ENCODE measurements around the gene PXDC1. TPM values are rescaled to one million over a fixed set of nuclear protein-coding genes. Genes with fewer than 3 reads are reported as not detected.
"Not testable (repeated sequence)": the region's sequence is repeated elsewhere in the genome, so short reads cannot be mapped to it uniquely, and the experiment has no call there.

PXDC1 gene
- total RNA-seq, 2 experiments from 2014 or later = 0.47 TPM; not detected in 1

- CTCF ChIA-PET = interaction anchor here (2.6 kb wide), 1 partner anchor 9 kb away, joined by 10 read pairs; no protein-coding TSS in a partner anchor
- DNase-seq = no peak
- Mint-ChIP-seq H3K4me1 (no peaks in the 10 kb centered on the region), H3K36me3 (no peaks in the 10 kb centered on the region), H3K4me3 (no peak overlapping the region), H3K9me3 (ENCODE audit: low read depth) (no peaks in the 10 kb centered on the region), H3K27me3 (peaks cover 5% of the 10 kb centered on the region), H3K27ac (no peak overlapping the region)
- no peak for ATAC-seq
Measured at GRCh38 chr6:3722785-3723184, 28.7 kb downstream of the PXDC1 start.

DNA sequence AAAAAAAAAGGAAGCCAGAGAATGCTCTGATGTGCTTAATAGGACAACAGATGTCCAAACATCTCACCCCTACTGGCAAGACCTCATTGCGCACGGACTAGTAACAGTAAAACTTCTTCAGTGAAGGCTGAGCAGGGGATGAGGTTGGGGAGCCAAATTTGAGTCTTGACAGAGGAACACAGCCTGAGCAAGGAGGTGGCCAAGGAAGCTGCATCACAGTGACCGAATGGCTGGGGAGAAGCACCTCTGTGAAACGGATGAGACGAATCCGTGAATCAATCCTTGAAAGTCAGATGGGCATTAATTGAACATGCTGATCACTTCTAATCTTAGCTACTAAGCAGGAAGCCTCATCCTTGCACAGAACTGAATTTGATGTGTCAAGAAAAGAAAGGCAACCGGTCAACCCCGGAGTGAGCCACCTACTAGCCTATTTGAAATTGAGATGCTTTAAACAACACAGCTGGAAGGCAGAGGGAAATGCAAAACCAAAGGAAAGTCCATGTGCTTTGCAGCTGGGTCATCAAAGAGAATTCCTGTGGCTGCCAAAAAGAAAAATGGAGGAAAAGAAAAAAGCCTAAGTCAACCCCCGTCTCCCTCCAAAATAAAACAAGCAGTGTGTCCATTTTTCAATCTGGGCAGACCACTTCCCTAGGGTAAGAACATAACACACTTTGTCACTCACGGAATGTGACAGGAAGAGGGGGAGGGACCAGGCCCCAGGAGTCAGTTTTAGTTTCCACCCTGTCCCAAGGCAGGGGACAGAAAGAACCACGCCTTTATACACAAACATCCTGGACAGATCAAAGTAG lies 29.5 kb downstream of the PXDC1 start:
- Mint-ChIP-seq H3K4me1 (no peaks in the 10 kb centered on the region), H3K27me3 (peaks cover 5% of the 10 kb centered on the region), H3K9me3 (ENCODE audit: low read depth) (no peaks in the 10 kb centered on the region), H3K36me3 (no peaks in the 10 kb centered on the region), H3K27ac (no peak overlapping the region), H3K4me3 (no peak overlapping the region)
- CTCF ChIA-PET = interaction anchor here (2.6 kb wide), 1 partner anchor 10 kb away, joined by 10 read pairs; no protein-coding TSS in a partner anchor
- ATAC-seq (no peak), DNase-seq (no peak)

DNA sequence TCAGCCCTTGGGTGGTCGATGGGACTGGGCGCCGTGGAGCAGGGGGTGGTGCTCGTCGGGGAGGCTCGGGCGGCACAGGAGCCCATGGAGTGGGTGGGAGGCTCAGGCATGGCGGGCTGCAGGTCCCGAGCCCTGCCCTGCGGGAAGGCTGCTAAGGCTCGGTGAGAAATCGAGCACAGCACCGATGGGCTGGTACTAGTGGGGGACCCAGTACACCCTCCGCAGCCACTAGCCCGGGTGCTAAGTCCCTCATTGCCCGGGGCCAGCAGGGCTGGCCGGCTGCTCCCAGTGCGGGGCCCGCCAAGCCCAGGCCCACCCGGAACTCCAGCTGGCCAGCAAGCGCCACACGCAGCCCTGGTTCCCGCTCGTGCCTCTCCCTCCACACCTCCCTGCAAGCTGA lies 30.7 kb downstream of the PXDC1 start:
- H3K9me3 Mint-ChIP-seq (ENCODE audit: low read depth); H3K4me3 Mint-ChIP-seq; DNase-seq; H3K27ac Mint-ChIP-seq; H3K36me3 Mint-ChIP-seq; H3K4me1 Mint-ChIP-seq; CTCF ChIA-PET; H3K27me3 Mint-ChIP-seq; ATAC-seq: not testable (repeated sequence)

- CTCF ChIA-PET = interaction anchor here (1.5 kb wide), 1 partner anchor 12 kb away, joined by 6 read pairs; no protein-coding TSS in a partner anchor
- Mint-ChIP-seq H3K9me3 (ENCODE audit: low read depth) (no peaks in the 10 kb centered on the region), H3K4me1 (no peaks in the 10 kb centered on the region), H3K4me3 (no peak overlapping the region), H3K27ac (no peak overlapping the region), H3K36me3 (no peaks in the 10 kb centered on the region), H3K27me3 (peaks cover 5% of the 10 kb centered on the region)
- DNase-seq (no peak), ATAC-seq (no peak)
Measured at GRCh38 chr6:3719462-3720308, 31.8 kb downstream of the PXDC1 start.

- no peaks in the 10 kb centered on the region for H3K9me3 Mint-ChIP-seq (ENCODE audit: low read depth)
- no peak overlapping the region for H3K27ac Mint-ChIP-seq
- H3K36me3 Mint-ChIP-seq = no peaks in the 10 kb centered on the region
- no peaks in the 10 kb centered on the region for H3K4me1 Mint-ChIP-seq
- H3K4me3 Mint-ChIP-seq = no peak overlapping the region
- no peak for ATAC-seq
- peaks cover 5% of the 10 kb centered on the region for H3K27me3 Mint-ChIP-seq
- CTCF ChIA-PET = no interaction called here
- DNase-seq = no peak
Measured at GRCh38 chr6:3718407-3718806, 33.1 kb downstream of the PXDC1 start.

GRCh38 chr6:3715285-3715684 lies 36.2 kb downstream of the PXDC1 start:
- H3K27me3 Mint-ChIP-seq = peaks cover 5% of the 10 kb centered on the region
- H3K4me1 Mint-ChIP-seq = no peaks in the 10 kb centered on the region
- DNase-seq (no peak), ATAC-seq (no peak)
- CTCF ChIA-PET = interaction anchor here (1.0 kb wide), 1 partner anchor 17 kb away, joined by 6 read pairs; no protein-coding TSS in a partner anchor
- no peak overlapping the region for H3K27ac Mint-ChIP-seq
- H3K36me3 Mint-ChIP-seq = no peaks in the 10 kb centered on the region
- H3K4me3 Mint-ChIP-seq = no peak overlapping the region
- no peaks in the 10 kb centered on the region for H3K9me3 Mint-ChIP-seq (ENCODE audit: low read depth)

DNA sequence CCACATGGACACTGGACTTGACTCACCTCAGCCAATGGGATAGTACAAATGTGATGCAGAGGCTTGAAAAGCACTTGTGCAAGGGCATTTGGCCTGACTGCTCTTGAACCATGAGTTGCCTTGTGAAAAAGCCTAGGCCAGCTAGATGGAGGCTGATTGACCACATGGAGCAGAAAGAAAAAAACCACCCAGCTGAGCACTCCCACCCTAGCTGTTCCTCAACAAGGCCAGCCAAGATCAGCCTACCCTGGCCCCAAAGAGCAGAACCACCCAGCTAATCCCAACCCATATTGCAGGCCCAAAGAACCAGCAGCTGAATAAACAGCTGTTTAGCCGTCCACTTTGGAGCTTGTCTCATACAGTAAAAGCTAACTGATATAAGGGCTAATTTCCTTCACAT lies 36.7 kb downstream of the PXDC1 start:
- Mint-ChIP-seq H3K9me3 (ENCODE audit: low read depth) (no peaks in the 10 kb centered on the region), H3K27me3 (peaks cover 5% of the 10 kb centered on the region), H3K4me3 (no peak overlapping the region), H3K27ac (no peak overlapping the region), H3K4me1 (no peaks in the 10 kb centered on the region), H3K36me3 (no peaks in the 10 kb centered on the region)
- CTCF ChIA-PET = interaction anchor here (1.0 kb wide), 1 partner anchor 17 kb away, joined by 6 read pairs; no protein-coding TSS in a partner anchor
- DNase-seq (no peak), ATAC-seq (no peak)

GRCh38 chr6:3714111-3714510 lies 37.4 kb downstream of the PXDC1 start:
- DNase-seq = no peak
- Mint-ChIP-seq H3K27ac (no peak overlapping the region), H3K27me3 (peaks cover 5% of the 10 kb centered on the region), H3K4me3 (no peak overlapping the region), H3K9me3 (ENCODE audit: low read depth) (no peaks in the 10 kb centered on the region), H3K4me1 (no peaks in the 10 kb centered on the region), H3K36me3 (no peaks in the 10 kb centered on the region)
- ATAC-seq = no peak
- CTCF ChIA-PET = no interaction called here

DNA sequence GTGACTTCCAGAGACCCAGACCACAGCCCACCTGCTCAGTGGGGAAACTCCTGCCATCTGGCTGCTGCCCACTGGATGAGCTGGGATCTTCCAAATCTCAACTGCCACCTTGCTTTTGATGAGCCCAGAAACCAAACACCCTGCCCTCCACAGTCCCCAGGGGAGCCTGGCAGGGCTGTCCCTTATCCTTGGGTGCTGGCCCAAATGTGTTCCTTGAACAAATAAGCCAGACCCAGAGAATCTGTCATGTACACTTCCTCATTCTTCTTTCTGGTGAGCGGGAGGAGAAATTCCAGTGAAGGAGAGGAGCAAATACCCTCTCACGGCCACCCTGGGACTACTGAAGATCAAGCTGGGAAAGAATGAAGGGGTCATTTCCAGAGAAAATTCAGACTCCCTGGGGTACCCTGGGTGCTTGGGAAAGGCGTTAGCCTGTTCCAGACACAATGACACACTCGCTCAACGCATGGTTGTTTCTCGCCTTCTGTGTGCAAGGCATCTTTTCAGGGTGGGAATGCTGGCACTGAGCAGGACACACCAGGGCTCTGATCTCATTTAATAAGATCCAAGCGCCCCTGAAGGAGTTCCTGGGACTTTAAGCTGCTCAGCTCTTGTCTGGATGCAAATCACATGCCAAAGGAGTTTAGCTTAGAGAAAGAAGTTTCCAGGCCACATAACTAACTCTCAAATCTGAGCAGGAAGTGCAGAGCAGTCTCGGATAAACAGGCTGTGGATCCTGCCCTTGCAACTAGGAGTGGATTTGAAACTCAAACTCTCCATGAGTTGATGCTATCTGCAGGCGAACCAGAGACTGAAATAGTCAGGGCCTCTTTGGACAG lies 38.5 kb downstream of the PXDC1 start:
- Mint-ChIP-seq H3K4me1 (no peaks in the 10 kb centered on the region), H3K36me3 (no peaks in the 10 kb centered on the region), H3K27ac (no peak overlapping the region), H3K4me3 (no peak overlapping the region), H3K27me3 (no peaks in the 10 kb centered on the region), H3K9me3 (ENCODE audit: low read depth) (no peaks in the 10 kb centered on the region)
- ATAC-seq (no peak), DNase-seq (peak; percentile 28)
- CTCF ChIA-PET = no interaction called here

GRCh38 chr6:3711776-3712175 lies 39.7 kb downstream of the PXDC1 start:
- Mint-ChIP-seq H3K27ac (no peak overlapping the region), H3K36me3 (no peaks in the 10 kb centered on the region), H3K4me3 (no peak overlapping the region), H3K4me1 (no peaks in the 10 kb centered on the region), H3K27me3 (no peaks in the 10 kb centered on the region), H3K9me3 (ENCODE audit: low read depth) (no peaks in the 10 kb centered on the region)
- CTCF ChIA-PET = no interaction called here
- ATAC-seq (no peak), DNase-seq (peak; percentile 14)

DNA sequence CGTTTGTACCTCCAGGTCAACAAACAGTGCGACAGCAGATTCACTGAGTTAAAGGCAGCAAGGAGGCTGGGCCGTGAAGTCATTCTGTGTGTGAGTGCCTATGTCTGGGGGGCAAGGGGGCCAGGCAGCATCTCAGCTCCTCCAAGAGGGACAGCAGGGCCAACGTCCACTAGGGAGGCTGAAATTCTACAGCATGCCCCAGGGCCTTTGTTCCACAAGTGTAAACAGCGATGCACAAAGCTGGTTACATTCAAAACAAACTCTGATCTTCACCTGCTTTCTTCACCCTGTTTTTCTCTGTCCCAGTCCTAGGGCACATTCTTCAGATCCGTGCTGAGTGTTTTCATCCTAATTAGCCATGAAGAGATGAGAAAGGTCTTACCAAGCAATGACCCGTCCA lies 41.1 kb downstream of the PXDC1 start:
- H3K36me3 Mint-ChIP-seq = no peaks in the 10 kb centered on the region
- DNase-seq (peak; percentile 28), ATAC-seq (no peak)
- H3K4me1 Mint-ChIP-seq = no peaks in the 10 kb centered on the region
- no peaks in the 10 kb centered on the region for H3K9me3 Mint-ChIP-seq (ENCODE audit: low read depth)
- H3K27me3 Mint-ChIP-seq = peaks cover 3% of the 10 kb centered on the region
- H3K27ac Mint-ChIP-seq = no peak overlapping the region
- H3K4me3 Mint-ChIP-seq = no peak overlapping the region
- CTCF ChIA-PET = no interaction called here

DNA sequence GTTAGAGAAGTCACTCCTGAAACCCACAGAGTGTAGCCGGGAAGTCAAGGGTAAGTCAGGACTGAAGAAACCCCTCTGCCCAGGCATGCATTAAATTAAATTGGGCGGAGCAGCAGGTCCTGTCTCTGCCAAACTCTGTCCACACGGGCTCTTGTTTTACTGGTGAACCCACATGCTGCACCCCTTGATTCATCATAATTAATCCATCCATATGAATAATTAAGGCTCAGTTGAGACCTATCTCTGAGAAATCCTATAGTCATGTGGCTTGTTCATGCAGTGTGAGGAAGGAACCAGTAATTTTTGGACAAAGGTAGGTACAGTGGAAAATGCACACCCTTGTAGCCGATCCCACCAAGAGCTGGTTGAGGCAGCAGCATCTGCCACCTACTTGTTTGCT lies 43.0 kb downstream of the PXDC1 start:
- DNase-seq (no peak), ATAC-seq (no peak)
- H3K27ac Mint-ChIP-seq = no peak overlapping the region
- H3K4me3 Mint-ChIP-seq = no peak overlapping the region
- peaks cover 12% of the 10 kb centered on the region for H3K27me3 Mint-ChIP-seq
- H3K36me3 Mint-ChIP-seq = no peaks in the 10 kb centered on the region
- CTCF ChIA-PET = no interaction called here
- no peaks in the 10 kb centered on the region for H3K4me1 Mint-ChIP-seq
- H3K9me3 Mint-ChIP-seq (ENCODE audit: low read depth) = no peaks in the 10 kb centered on the region

GRCh38 chr6:3707751-3708412 lies 43.6 kb downstream of the PXDC1 start:
- CTCF ChIA-PET = interaction anchor here (1.5 kb wide), 1 partner anchor 23 kb away, joined by 4 read pairs; no protein-coding TSS in a partner anchor
- Mint-ChIP-seq H3K4me1 (no peaks in the 10 kb centered on the region), H3K27me3 (peaks cover 12% of the 10 kb centered on the region), H3K36me3 (no peaks in the 10 kb centered on the region), H3K27ac (no peak overlapping the region), H3K9me3 (ENCODE audit: low read depth) (no peaks in the 10 kb centered on the region), H3K4me3 (no peak overlapping the region)
- ATAC-seq = no peak
- DNase-seq = no peak
